ENCODE measurements around the gene NOC2L.
"Not testable (repeated sequence)": the region's sequence is repeated elsewhere in the genome, so short reads cannot be mapped to it uniquely, and the experiment has no call there.

NOC2L gene

DNA sequence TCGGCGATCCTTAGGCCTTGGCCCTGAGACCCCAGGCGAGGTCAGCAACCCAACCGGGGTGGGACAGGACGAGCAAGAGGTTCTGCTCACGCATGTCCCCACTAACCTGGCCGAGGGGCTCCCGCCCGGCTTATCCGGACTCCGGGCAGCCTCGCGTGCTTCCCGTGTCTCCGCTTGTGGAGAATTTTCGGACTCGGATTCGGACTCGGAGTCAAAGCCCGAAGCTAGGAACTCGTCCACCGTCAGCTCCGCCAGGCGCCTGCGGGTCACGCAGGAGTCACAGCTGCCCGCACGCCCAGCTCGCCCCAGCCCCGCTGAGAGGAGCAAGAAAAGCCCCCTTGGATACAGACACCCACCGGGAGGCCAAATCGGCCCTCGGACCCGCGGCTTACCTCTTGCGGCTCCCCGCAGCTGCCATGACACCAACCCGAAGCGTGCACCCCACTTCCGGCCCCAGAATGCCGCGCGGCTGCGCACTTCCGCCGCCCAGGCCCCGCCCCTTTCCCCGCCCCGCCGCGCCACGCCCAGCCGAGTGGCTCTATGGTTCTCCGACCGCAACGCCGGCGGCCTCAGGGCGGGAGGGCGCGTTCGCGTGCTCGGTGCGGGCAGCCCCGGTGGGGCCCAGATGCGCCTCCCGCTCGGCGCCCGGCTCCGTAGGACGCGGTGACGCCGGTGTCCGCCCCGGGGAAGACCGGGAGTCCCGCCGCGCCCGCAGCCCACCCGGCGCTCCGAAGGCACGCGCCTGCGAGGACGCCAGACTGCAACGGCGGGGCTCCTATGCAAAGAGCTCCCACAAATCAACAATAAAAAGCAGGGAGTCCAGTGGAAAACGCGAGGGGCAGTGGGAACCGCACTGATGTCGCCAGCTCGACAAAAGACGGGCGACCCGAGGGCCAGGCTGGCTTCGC, at the start of gene NOC2L:
Gene NOC2L, minus strand, starts transcription at position 434 of the 908 bp plus-strand sequence. Its CDS starts 16 bp downstream, at position 418.
- DNase-seq = peak; percentile 90

DNA sequence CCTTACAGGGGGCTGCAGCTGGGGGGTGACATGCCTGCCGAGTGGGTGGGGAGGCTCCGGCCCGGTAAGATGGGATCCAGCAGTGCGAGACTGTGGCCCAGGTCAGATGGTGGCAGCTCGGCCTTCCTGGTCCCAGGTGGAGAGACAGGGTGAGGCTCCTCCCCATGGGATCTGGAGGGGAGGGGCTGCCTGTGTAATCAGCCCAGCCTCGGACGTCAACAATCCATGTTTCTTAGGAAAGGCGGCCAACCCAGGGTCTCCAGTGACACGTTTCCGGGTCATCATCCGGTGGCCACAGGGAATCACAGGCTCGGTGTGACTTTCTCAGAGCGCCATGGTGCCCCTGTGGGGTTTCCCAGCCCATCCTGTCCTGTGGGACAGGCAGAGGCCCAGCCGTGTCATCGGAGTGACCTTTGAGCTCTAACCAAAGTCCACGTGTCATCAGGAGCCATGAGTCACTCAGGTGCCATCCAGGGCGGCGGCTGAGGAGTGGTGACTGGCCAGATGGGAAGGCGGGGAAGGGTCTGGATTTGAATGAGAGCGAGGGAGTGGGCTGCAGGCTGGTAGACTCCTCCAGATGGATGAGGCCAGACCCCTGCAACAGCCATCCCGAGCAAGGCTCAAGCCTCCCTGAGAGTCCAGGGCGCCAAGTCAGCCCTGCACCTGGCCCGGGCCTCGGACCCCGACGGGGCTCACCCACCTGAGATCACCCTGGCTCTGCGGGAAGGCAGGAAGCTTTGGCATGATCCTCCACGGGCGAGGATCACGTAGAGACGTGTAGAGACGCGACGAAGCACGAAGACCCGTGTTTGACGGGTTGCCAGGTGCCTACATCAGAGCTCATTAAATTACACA, 47.5 kb upstream of the NOC2L start:
- no peak for DNase-seq

DNA sequence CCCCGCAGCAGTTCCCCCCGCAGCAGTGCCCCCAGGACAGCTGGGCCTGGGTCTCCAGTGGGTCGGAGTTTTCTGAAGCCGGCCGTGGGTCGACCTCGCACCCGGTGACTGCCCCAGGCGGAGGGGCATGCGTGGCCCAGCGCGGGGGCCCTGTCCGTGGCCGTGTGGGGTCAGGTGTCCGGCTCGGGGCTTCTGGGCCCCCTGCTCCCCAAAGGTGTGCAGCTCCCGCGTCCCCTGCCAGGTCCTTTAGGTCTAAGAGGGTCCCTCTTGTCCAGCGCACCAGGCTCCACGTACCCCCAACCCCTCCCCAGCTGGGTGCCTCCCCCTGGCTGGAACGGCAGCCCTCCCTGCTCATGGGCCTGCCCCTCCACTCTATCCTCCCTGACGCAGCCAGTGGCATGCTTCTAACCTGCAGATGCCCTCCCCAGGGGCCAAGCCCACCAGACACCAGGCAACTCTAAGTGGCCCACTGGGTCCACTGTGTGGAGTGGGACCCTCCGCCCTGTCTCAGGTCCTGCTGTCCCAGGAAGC, 46.8 kb upstream of the NOC2L start:
- no peak for DNase-seq

DNA sequence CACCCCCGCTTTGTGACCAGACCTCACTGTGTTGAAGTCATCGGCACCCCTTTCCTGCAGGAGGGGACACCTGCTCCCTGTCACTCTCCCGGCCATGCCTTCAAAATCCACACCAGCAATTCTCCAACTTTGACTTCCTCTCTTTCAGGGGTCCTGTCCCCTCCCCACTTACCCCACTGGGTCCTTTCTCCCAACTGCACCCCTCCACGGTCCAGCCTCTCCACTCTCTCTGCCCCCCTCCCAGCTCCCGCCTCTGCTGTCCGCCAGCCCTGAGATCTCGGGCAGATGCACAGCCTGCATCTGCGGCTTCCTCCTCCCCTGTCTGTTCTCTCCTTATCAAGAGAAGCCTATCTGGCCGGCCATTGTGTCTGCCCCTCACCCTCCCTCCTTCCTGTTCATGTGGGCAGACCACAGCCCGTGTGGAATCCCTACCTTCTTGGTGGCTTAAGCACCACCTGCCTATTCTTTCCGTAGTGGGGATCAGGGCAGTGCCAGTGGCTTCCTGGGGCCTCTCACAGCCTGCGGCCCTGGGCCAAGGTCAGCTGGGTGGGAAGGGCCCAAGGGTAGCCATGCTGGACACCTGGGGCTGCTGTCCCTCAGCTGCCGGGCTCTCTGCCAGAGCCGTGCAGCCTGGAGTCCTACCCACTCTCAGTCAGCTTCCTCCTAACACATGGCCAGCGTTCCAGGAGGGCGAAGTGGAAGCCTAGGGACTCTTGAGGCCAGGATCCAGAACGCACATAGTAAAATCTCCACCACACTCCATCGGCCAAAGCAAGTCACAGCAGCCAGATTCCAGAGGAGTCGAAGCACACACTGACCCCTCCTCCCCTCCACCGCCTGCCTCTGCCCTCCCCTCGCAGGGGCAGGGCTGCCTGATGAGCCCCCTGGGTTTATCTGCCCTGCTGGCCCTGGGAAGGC, 46.0 kb upstream of the NOC2L start:
- DNase-seq = peak; percentile 44

DNA sequence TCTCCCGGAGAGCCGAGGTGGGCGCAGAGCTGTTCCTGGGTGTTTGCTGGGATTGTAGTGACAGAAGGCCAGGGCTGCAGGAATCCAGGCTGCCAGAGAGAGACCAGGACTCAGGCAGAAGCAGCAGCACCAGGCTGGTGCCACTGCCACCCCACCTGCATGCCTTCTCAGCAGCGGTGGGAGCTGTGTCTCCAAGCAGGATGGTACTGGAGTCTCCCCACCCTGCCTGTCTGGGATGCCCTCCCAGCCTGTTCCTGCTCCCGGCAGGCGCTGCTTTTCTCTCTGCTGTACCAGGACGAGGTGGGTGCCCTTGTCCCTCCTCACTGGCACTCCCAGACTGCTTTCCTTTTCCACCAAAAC, 45.3 kb upstream of the NOC2L start:
- DNase-seq = no peak

DNA sequence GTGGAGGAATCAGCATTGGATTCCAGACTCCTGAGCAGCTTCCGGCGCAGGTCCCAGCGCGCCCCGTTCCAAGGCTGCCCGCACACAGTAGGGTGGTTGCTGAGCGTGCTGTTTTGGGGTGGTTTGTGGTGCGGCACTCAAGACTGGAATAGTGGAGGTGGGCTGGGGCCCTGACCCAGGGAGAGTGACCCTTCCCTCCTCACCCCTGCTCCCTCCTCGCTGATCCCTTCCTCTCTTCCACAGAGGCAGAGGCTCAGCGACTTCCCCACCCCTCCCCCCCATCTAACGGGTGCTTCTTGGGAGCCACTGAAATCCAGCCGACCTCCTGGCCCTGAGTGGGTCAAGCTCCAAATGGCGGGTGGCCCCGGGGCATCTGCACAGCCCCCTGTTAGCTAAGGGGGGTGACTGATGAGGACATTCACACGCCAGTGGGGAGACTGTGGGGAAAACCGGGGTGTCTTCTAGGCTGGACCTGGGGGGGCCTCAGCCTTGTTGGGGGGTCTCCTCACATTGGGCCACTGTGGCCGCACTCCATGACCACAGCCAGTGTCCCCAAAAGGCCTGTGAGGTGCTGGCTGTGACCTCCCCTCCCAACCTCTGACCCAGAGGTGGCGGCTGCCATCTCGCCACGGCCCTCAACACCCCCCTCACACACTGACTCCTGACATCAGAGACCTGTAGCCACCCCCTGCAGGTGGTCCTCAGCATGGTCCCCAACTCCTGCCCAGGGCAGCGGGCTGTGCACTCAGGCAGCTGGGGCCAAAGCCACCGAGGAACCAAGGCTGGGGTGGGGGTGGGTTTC, 44.8 kb upstream of the NOC2L start:
- DNase-seq = no peak

DNA sequence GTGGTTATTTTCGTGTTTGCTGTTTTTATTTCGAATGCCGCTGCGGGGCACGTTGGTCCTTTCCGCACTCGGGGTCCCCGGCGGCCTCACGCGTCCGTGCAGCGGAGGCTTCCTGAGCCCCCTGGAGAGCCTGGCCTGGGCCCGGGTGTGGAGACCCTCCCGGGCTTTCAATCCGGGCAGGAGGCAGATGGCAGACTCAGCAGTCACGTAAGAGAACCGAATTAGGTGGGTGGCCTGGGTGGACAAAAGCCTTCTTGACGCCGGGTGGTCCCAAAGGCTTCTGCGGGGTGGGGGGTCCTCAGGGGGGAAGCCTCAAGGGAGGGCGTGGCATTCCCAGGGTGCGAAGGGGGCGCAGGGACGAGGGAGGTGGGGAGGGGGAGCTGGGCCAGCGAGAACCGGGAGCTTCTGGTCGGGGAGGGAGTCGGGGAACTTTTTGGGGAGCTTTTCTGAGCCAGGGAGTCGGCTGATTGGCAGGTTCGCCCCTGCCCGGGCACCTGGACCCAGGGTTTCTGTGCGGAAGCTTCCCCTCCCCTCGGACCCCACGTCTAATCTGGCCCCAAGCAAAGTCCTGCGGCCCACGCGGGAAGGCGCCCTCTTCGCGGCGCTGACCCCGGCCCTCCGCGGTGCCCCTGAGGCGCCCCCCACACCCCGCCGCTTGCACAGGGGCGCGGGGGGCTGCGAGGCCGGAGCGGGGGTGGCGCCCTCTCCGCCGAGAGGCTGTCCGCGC, 42.2 kb upstream of the NOC2L start:
- DNase-seq = no peak

DNA sequence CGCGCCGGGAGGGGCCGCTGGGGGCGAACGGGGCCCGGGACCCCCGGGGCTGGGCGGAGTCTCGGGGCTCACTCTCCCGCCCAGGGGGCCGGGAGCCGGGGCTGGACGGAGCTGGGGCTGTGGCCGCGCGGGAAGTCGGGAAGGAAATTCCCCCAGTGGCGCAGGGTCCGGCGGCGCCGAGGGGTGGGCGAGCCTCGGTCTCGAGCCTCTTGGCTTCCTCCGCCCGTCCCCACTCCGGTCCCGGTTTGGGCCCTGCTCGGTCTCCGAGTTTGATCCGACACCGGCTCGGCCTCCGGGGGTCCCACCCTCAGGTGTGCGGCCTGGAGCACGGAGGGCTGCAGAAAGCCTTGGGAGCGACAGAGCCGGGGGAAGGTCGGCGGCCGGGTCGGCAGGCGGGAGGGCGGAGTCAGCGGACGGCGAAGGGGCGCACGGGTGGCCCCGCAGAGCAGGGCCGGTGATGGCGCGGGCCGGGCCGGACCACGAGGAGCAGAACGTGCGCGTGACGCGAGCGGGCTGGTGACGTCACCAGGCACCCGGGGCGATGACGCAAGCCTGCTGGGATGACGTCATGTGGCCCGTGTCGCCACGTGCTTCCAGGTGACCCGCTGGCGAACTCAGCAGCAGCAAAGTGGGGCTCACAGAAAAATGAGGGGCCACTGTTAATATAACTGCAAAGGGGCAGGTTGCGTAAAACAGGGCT, 41.5 kb upstream of the NOC2L start:
- peak; percentile 83 for DNase-seq

DNA sequence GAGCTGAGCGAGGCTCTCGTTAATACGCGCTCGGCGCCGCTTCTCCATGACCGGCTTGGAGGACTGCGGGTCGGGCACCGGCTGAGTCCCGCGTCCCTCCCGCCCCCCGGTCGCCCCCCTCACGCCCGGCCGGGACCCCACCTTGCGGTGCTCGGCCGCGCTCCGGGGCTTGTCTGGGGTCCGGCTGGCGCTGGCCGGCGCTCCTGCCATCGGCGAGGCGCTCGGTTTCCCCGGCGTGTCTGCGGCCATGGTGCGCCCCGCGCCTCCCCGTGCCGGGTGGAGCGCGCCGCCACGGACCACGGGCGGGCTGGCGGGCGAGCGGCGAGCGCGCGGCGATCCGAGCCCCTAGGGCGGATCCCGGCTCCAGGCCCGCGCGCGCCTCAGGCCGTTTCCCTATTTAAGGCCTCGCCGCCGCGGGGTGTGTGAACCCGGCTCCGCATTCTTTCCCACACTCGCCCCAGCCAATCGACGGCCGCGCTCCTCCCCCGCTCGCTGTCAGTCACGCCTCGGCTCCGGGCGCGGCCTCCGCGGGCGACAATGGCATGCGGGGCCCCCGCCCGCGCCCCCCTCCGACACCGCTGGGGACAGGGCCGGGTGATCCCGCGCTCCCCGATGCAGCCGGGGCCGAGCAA, 40.8 kb upstream of the NOC2L start, which contains the start of gene HES4:
Gene HES4, minus strand, starts transcription at position 373 of the 632 bp plus-strand sequence. Its CDS starts 124 bp downstream, at position 249.
- peak; percentile 94 for DNase-seq

DNA sequence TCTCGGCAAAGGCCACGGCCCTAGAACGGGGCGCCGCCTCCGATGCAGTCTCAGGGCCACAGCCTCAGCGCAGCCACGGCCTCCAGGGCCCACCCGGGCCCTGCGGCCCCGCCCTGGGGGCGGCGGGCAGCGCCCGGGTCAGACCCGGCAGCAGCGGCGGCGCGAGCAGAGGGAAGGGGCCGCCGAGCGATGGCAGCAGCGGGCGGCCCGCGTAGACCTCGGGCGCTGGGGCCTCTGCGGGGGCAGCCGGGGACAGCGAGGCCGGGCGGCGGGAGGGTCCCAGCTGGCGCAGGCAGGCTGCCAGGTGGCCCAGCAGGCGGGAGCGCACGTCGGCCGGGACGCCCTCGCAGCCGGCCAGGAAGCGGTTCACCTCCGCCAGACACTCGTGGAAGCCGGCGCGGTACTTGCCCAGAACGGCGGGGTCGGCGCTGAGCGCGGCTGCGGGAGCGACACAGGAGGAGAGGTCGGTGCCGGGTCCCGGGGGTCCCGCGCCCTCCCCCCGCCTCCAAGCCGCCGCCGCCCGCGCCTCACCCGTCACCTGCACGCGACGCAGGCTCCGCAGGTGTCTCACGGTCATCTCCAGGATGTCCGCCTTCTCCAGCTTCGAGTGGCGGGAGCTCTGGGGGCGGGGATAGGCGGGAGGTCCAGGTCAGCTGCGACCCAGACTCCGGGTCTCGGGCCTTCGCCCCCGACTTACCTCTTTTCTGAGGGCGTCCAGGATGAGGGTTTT, 40.1 kb upstream of the NOC2L start:
- peak; percentile 32 for DNase-seq

DNA sequence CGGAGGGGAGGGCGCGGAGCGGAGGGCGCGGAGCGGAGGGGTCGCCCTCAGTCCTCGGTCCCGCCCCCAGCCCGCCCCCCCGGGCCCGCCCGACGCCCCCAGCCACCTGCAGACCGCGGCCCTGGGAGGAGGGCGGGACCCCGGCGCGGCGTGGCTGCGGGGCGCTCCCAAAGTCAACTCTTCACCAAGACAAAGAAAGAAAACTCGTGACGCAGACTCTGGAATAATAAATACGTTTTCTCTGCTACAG, 39.6 kb upstream of the NOC2L start:
- no peak for DNase-seq

DNA sequence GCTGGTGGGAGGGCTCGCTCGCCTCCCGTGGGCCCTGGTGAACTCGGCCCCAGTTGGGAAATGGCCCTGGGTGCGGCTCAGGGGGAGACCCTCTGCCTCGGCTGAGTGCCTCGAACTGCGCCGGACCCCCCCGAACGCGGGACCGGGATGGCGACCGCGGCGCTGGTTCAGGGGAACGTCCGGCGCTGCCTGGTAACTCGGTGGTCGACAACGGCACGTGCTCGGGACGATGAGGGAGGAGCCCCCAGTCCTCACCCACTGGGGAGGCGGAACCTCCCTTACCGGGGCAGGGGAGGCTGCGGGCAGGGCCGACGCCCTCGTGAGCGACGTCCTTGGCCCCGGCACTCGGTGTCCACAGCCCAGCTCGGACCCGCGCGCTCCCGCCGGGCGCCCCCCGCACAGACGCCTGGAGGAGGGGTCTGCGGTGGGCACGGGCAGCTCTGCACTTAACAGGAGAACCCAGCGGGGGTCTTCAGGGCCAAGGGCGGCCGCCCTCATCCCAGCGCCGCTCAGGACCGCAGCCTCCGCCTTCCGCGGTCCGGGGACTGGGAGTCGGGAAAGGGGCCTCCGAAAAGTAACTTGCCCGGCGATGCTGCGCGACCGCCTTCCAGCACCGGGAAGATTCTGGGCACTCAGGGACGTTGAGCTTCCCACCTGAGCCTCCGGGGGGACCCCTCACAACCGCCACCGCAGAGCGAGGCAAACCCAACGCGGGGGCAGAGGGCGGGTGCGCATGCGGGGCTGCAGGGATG, 39.1 kb upstream of the NOC2L start:
- DNase-seq = no peak

DNA sequence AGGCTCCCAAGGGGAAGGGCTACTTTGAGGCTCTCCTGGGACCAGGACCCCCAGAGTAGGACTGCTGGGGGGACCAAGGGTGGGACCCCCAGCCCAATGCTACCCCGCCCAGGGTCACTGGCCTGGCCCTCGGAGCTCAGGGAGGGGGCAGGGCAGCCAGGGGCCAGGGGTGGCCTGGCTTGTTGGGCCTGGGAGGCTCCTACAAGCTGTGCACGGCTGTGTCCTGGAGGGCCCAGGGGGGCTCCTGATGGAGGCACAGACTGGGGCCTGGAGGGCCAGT, 38.6 kb upstream of the NOC2L start:
- DNase-seq = no peak

DNA sequence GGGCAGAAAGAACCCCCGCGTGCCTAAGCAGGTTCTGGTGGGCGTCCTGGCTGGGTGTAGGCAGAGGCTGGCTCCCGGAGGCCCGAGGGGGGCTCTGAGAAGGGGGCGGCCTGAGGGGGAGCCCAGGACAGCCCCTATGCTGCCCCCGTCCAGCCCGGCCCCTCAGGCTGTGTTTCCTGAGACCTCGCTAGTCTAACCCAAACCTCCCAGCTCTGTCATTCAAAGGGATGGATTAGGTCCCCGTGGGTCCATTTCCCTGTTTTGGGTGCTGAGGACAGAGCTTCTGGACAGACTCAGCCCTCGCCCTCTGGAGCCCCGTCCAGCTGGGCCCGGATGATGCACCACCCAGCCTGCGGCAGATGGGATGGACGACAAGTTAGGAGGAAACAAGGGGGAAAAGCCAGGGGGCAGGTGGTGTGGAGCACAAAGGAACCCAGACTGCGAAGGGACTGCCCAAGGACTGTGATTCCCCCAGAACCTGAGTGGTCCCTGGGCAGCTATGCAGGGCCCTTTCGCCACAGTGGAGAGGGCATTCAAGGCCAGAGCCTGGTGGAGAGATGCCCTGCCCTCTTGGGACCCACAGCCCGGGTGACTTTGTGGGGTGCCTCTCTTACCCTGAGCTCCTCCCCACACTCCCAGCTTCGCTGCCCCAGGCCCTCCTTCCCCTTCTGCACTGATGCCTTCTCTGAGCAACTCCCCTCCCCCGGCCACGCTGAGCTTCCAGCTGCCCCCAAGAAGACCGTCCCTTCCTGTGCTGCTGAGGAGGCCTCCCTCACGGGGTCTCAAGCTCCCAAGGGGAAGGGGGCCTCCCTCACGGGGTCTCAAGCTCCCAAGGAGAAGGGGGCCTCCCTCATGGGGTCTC, 38.0 kb upstream of the NOC2L start:
- no peak for DNase-seq

DNA sequence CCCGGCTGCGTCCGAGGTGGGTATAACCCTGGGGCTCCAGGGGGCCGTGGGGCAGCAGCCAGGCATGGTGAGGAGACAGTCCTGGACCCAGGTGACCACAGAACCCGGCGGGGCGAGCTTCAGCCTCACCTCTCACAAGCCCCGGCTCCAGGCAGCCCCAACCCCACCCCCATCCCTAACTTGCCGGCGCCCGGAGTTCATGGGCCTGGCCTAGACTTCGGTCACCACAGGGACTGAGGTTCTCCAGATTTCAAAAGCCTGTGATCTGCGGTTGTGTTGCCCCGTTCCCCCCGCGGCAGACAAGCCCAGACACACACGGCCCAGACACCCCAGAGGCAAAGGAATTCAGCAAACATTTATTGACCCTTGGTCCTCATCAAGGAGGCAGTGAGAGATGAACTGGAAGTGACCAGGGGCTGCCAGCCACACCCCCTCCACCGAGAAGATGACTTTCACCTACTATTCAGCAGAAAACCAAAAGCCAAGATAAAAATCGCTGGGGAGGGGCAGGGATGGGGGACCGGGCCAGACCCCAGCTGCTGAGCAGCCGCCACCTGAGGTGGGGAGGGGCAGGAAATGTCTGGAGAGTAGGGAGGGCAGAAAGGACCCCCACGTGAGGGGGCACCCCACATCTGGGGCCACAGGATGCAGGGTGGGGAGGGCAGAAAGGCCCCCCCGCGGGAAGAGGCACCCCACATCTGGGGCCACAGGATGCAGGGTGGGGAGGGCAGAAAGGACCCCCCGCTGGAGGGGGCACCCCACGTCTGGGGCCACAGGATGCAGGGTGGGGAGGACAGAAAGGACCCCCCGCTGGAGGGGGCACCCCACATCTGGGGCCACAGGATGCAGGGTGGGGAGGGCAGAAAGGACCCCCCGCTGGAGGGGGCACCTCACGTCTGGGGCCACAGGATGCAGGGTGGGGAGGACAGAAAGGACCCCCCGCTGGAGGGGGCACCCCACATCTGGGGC, 36.9 kb upstream of the NOC2L start:
- no peak for DNase-seq

DNA sequence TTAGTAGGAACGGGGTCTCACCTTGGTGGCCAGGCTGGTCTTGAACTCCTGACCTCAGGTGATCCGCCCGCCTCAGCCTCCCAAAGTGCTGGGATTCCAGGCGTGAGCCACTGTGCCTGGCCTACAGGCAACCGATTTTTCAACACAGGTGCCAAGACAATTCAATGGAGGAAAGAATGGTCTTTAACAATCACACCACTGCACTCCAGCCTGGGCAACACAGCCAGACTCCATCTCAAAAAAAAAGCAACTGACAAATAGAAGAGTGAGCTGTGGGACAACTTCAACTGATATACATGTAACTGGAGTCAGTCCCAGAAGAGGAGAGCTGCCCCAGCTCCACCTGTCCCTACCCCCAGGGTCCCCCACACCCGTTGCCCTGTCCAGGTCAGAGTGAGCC, 35.5 kb upstream of the NOC2L start:
- not testable (repeated sequence) for DNase-seq
